Measurements from ENCODE around the gene FAM3C. TPM values are rescaled to one million over a fixed set of nuclear protein-coding genes. Genes with fewer than 3 reads are reported as not detected.
"Not testable (repeated sequence)": the region's sequence is repeated elsewhere in the genome, so short reads cannot be mapped to it uniquely, and the experiment has no call there.

The FAM3C gene
- total RNA-seq, 1 experiment from 2014 or later = 65.2 TPM

GRCh38 chr7:121331048-121331447, 65.1 kb downstream of the FAM3C start:
- DNase-seq (ENCODE audit: low read depth) = no peak

GRCh38 chr7:121330053-121330833, 65.9 kb downstream of the FAM3C start:
- no peak for DNase-seq (ENCODE audit: low read depth)

GRCh38 chr7:121329191-121330052, 66.7 kb downstream of the FAM3C start:
- DNase-seq (ENCODE audit: low read depth) = peak; percentile 64

- DNase-seq (ENCODE audit: low read depth) = no peak
Measured at GRCh38 chr7:121328508-121329190, 67.5 kb downstream of the FAM3C start, which contains the start of gene WNT16. WNT16 (plus strand) TSS chr7:121329000; CDS start chr7:121329293, 293 bp downstream.

- no peak for DNase-seq (ENCODE audit: low read depth)
Measured at GRCh38 chr7:121327671-121328070, 68.4 kb downstream of the FAM3C start.

- DNase-seq (ENCODE audit: low read depth) = peak; percentile 40
Measured at GRCh38 chr7:121323515-121324302, 72.4 kb downstream of the FAM3C start.

GRCh38 chr7:121322460-121322859, 73.6 kb downstream of the FAM3C start:
- DNase-seq (ENCODE audit: low read depth) = no peak

- DNase-seq (ENCODE audit: low read depth) = not testable (repeated sequence)
Measured at GRCh38 chr7:121315170-121315569, 80.9 kb downstream of the FAM3C start.

- DNase-seq (ENCODE audit: low read depth) = peak; percentile 90
Measured at GRCh38 chr7:121313793-121314676, 82.1 kb downstream of the FAM3C start.

- peak; percentile 89 for DNase-seq (ENCODE audit: low read depth)
Measured at GRCh38 chr7:121313220-121313792, 82.8 kb downstream of the FAM3C start.

GRCh38 chr7:121307021-121307574, 89.0 kb downstream of the FAM3C start:
- DNase-seq (ENCODE audit: low read depth) = no peak

GRCh38 chr7:121306565-121306964, 89.5 kb downstream of the FAM3C start:
- no peak for DNase-seq (ENCODE audit: low read depth)

GRCh38 chr7:121305109-121305508, 91.0 kb downstream of the FAM3C start:
- DNase-seq (ENCODE audit: low read depth) = no peak

- no peak for DNase-seq (ENCODE audit: low read depth)
Measured at GRCh38 chr7:121304102-121304658, 91.9 kb downstream of the FAM3C start.

GRCh38 chr7:121303422-121304101, 92.5 kb downstream of the FAM3C start:
- peak; percentile 37 for DNase-seq (ENCODE audit: low read depth)

GRCh38 chr7:121302214-121302745, 93.8 kb downstream of the FAM3C start:
- DNase-seq (ENCODE audit: low read depth) = peak; percentile 97

- DNase-seq (ENCODE audit: low read depth) = peak; percentile 68
Measured at GRCh38 chr7:121301446-121302213, 94.5 kb downstream of the FAM3C start.
